HEK293 (cell line): ENCODE data around the gene ELOVL1.

Experiments
- BCL11B ChIP-seq: fragments of 450-650 bp; formaldehyde crosslinking; IDR thresholded peaks from 2 replicates; pipeline ENCODE4 v1.5.1; 2016; ENCODE audit warnings: low read depth, missing biosample characterization, missing genetic modification characterization
- GLI2 ChIP-seq: fragments of 450-650 bp; formaldehyde crosslinking; IDR thresholded peaks from 2 replicates; pipeline ENCODE4; 2017; ENCODE audit warnings: missing biosample characterization, missing genetic modification characterization, low read depth, borderline replicate concordance
- KLF17 ChIP-seq: fragments of 450-650 bp; formaldehyde crosslinking; IDR thresholded peaks from 2 replicates; pipeline ENCODE4 v1.5.1; 2016; ENCODE audit warnings: missing biosample characterization, missing genetic modification characterization
- MYNN ChIP-seq: fragments of 450-650 bp; formaldehyde crosslinking; IDR thresholded peaks from 2 replicates; pipeline ENCODE4 v1.5.1; 2016; ENCODE audit warnings: missing biosample characterization, missing genetic modification characterization, borderline replicate concordance
- OSR2 ChIP-seq: fragments of 450-650 bp; formaldehyde crosslinking; IDR thresholded peaks from 2 replicates; pipeline ENCODE4 v1.5.1; 2016; ENCODE audit warnings: missing biosample characterization, missing genetic modification characterization
- PATZ1 ChIP-seq: fragments of 450-650 bp; formaldehyde crosslinking; IDR thresholded peaks from 2 replicates; pipeline ENCODE4 v1.5.1; 2016; ENCODE audit warnings: missing biosample characterization, missing genetic modification characterization
- PRDM10 ChIP-seq: fragments of 450-650 bp; formaldehyde crosslinking; IDR thresholded peaks from 2 replicates; pipeline ENCODE4 v1.5.1; 2016; ENCODE audit warnings: missing biosample characterization, missing genetic modification characterization
- SETDB1 ChIP-seq: IDR thresholded peaks from one replicate; pipeline ENCODE4 v1.6.1; 2017; ENCODE audit warnings: mild to moderate bottlenecking, low read length, moderate library complexity, mixed read lengths; ENCODE audit not compliant: insufficient read length
- ZBTB26 ChIP-seq: fragments of 450-650 bp; formaldehyde crosslinking; optimal IDR thresholded peaks from 2 replicates; pipeline ENCODE3; 2016; ENCODE audit warnings: missing biosample characterization, mild to moderate bottlenecking, missing genetic modification characterization
- ZNF202 ChIP-seq: fragments of 450-650 bp; formaldehyde crosslinking; IDR thresholded peaks from 2 replicates; pipeline ENCODE4 v1.5.1; 2016; ENCODE audit warnings: missing biosample characterization, missing genetic modification characterization, borderline replicate concordance
- ZNF239 ChIP-seq: fragments of 450-650 bp; formaldehyde crosslinking; IDR thresholded peaks from 2 replicates; pipeline ENCODE4 v1.5.1; 2016; ENCODE audit warnings: missing biosample characterization, missing genetic modification characterization
- ZNF341 ChIP-seq: fragments of 450-650 bp; formaldehyde crosslinking; IDR thresholded peaks from 2 replicates; pipeline ENCODE4; 2016; ENCODE audit warnings: low read depth, missing biosample characterization, missing genetic modification characterization
- ZNF354C ChIP-seq: fragments of 450-650 bp; formaldehyde crosslinking; IDR thresholded peaks from 2 replicates; pipeline ENCODE4 v1.5.1; 2016; ENCODE audit warnings: missing biosample characterization, missing genetic modification characterization, low read depth, borderline replicate concordance
- ZNF488 ChIP-seq: fragments of 450-650 bp; formaldehyde crosslinking; IDR thresholded peaks from 2 replicates; pipeline ENCODE4 v1.5.1; 2016; ENCODE audit warnings: missing biosample characterization, missing genetic modification characterization
- ZNF513 ChIP-seq: fragments of 450-650 bp; IDR thresholded peaks from 2 replicates; pipeline ENCODE4 v1.5.1; 2018; ENCODE audit warnings: missing biosample characterization, missing genetic modification characterization
- ZNF560 ChIP-seq: fragments of 450-650 bp; formaldehyde crosslinking; IDR thresholded peaks from 2 replicates; pipeline ENCODE4 v1.5.1; 2017; ENCODE audit warnings: missing biosample characterization, missing genetic modification characterization, borderline replicate concordance
- ZNF561 ChIP-seq: fragments of 450-650 bp; IDR thresholded peaks from 2 replicates; pipeline ENCODE4 v1.5.1; 2018; ENCODE audit warnings: missing biosample characterization, missing genetic modification characterization, borderline replicate concordance
- ZNF660 ChIP-seq: fragments of 450-650 bp; IDR thresholded peaks from 2 replicates; pipeline ENCODE4 v1.5.1; 2018; ENCODE audit warnings: missing biosample characterization, mild to moderate bottlenecking, missing genetic modification characterization
- ZNF707 ChIP-seq: fragments of 450-650 bp; formaldehyde crosslinking; IDR thresholded peaks from 2 replicates; pipeline ENCODE4 v1.5.1; 2016; ENCODE audit warnings: missing biosample characterization, missing genetic modification characterization
- ZSCAN23 ChIP-seq: fragments of 450-650 bp; formaldehyde crosslinking; IDR thresholded peaks from 2 replicates; pipeline ENCODE4 v1.5.1; 2016; ENCODE audit warnings: missing biosample characterization, missing genetic modification characterization
- ZXDB ChIP-seq: fragments of 450-650 bp; formaldehyde crosslinking; IDR thresholded peaks from 2 replicates; pipeline ENCODE4 v1.5.1; 2016; ENCODE audit warnings: missing biosample characterization, missing genetic modification characterization

Gene ELOVL1

GRCh38 chr1:43367904-43368645 is at the start of gene ELOVL1 (continued):
- TF ChIP-seq ZSCAN23 (0 out of 2 replicates have a peak, but pooled peaks have one; percentile 77), ZNF488 (no peak), ZXDB (tag by site-specific recombination) (peak; percentile 89), ZNF561 (peak; percentile 44; the same call in 1 of the 2 replicates), MYNN (tag by site-specific recombination) (no peak), OSR2 (peak; percentile 54; the same call in 1 of the 2 replicates), ZNF513 (tag by site-specific recombination) (no peak), ZNF202 (tag by site-specific recombination) (no peak), PATZ1 (tag by site-specific recombination) (peak; percentile 81), ZNF239 (tag by site-specific recombination) (no peak), ZNF660 (peak; percentile 73; the same call in 1 of the 2 replicates), ZBTB26 (tag by site-specific recombination) (peak; percentile 76), GLI2 (tag by site-specific recombination) (no peak), ZNF354C (tag by site-specific recombination) (no peak), PRDM10 (peak; percentile 99), BCL11B (tag by site-specific recombination) (no peak), ZNF560 (tag by site-specific recombination) (no peak), ZNF341 (peak; percentile 78), SETDB1 (no peak), KLF17 (peak; percentile 64), ZNF707 (no peak)
